H1 (cell line): Measurements from ENCODE around the gene ASCC3. TPM values are rescaled to one million over a fixed set of nuclear protein-coding genes. Genes with fewer than 3 reads are reported as not detected.

ENCODE experiments used
- CTCF ChIA-PET: fragments of 300-600 bp; sonication (Branson Sonifier 250); formaldehyde crosslinking; loops from one replicate; lab custom pipeline; 2021; ENCODE audit not compliant: partially characterized antibody; lab: Charles Lee
- POLR2A ChIA-PET: fragments of 300-600 bp; sonication (Branson Sonifier 250); formaldehyde crosslinking; loops from one replicate; lab custom pipeline; 2021; ENCODE audit warnings: inconsistent platforms; ENCODE audit not compliant: partially characterized antibody; lab: Charles Lee
- DNase-seq, 2 experiments: peaks; one replicate each; pipeline versions ENCODE4 v3.0.0 to v3.0.0-alpha.2; 2010 to 2022; ENCODE audit warnings: low spot score in 2 of 2, low read depth in 1 of 2, mixed read lengths in 1 of 2
- FAIRE-seq: peaks from 2 replicates; lab custom pipeline; 2011; peaks lifted over from hg19 to GRCh38; lab: Jason Lieb, UNC
- H2AFZ ChIP-seq: 2 replicates; pipeline ENCODE4 v1.8.1; 2012; ENCODE audit warnings: low read length, inconsistent platforms
- H2AK5ac ChIP-seq: 2 replicates; pipeline ENCODE4 v1.6.1; 2013; ENCODE audit warnings: low read depth, low read length
- H2BK120ac ChIP-seq: replicated peaks from 2 replicates; pipeline ENCODE3; 2013; ENCODE audit warnings: low read depth, low read length, inconsistent platforms
- H2BK12ac ChIP-seq: 2 replicates; pipeline ENCODE4 v1.6.1; 2013; ENCODE audit warnings: low read depth, low read length
- H2BK15ac ChIP-seq: 2 replicates; pipeline ENCODE4 v1.6.1; 2013; ENCODE audit warnings: low read length
- H2BK20ac ChIP-seq: 2 replicates; pipeline ENCODE4 v1.6.1; 2013; ENCODE audit warnings: low read length
- H2BK5ac ChIP-seq: 2 replicates; pipeline ENCODE4 v1.6.1; 2013; ENCODE audit warnings: low read depth, low read length
- H3K14ac ChIP-seq: 2 replicates; pipeline ENCODE4 v1.6.1; 2013; ENCODE audit warnings: inconsistent platforms; ENCODE audit not compliant: insufficient read length
- H3K18ac ChIP-seq: 2 replicates; pipeline ENCODE4 v1.6.1; 2013; ENCODE audit warnings: low read length; ENCODE audit errors: extremely low read depth
- H3K23ac ChIP-seq: 2 replicates; pipeline ENCODE4 v1.6.1; 2013; ENCODE audit warnings: inconsistent platforms; ENCODE audit not compliant: insufficient read length
- H3K23me2 ChIP-seq: 2 replicates; pipeline ENCODE4 v1.6.1; 2013; ENCODE audit warnings: low read depth, low read length
- H3K27ac ChIP-seq: 2 replicates; pipeline ENCODE4 v1.6.1; 2011; ENCODE audit warnings: low read depth, low read length, inconsistent platforms
- H3K27me3 ChIP-seq, 4 experiments: replicated peaks in 1 of 4; 1 replicate in 1 of 4; 2 replicates in 3 of 4; pipeline versions ENCODE4 v1.6.1 to v1.8.1; 2011 to 2013; ENCODE audit warnings: low read length in 3 of 4, mild to moderate bottlenecking in 3 of 4, inconsistent platforms in 2 of 4, mixed read lengths in 2 of 4, moderate library complexity in 1 of 4; ENCODE audit not compliant: control insufficient read depth in 3 of 4, insufficient read depth in 3 of 4; ENCODE audit errors: extremely low read depth in 1 of 4
- H3K36me3 ChIP-seq, 4 experiments: 2 replicates each; pipeline versions ENCODE4 v1.6.1 to v1.8.1; 2011 to 2013; ENCODE audit warnings: mild to moderate bottlenecking in 4 of 4, low read length in 3 of 4, moderate library complexity in 2 of 4, control low read depth in 1 of 4, inconsistent platforms in 1 of 4; ENCODE audit not compliant: insufficient read depth in 4 of 4, control insufficient read depth in 2 of 4
- H3K4ac ChIP-seq: replicated peaks from 2 replicates; pipeline ENCODE3; 2013; ENCODE audit warnings: low read length, low read depth, mixed read lengths, inconsistent platforms; ENCODE audit not compliant: insufficient read length
- H3K4me1 ChIP-seq, 4 experiments: replicated peaks in 1 of 4; 1 replicate in 1 of 4; 2 replicates in 3 of 4; pipeline versions ENCODE4 v1.6.1 to v1.8.1; 2011 to 2013; ENCODE audit warnings: low read length in 3 of 4, inconsistent platforms in 2 of 4, mixed read lengths in 1 of 4; ENCODE audit not compliant: insufficient read depth in 4 of 4, control insufficient read depth in 3 of 4
- H3K4me2 ChIP-seq, 2 experiments: 2 replicates each; pipeline versions ENCODE4 v1.6.1 to v1.8.1; 2011 to 2013; ENCODE audit warnings: low read depth in 2 of 2, low read length in 2 of 2, control low read depth in 1 of 2, inconsistent platforms in 1 of 2, mild to moderate bottlenecking in 1 of 2; ENCODE audit not compliant: insufficient read depth in 1 of 2
- H3K4me3 ChIP-seq, 4 experiments: fragments of 200-600, 300-600 bp in 1 of 4; sonication (generic), shearing (Covaris generic), sonication (Bioruptor Twin) in 1 of 4; 2 replicates each; pipeline versions ENCODE4 v1.5.1 to v1.8.1; 2011 to 2016; ENCODE audit warnings: low read length in 4 of 4, low read depth in 3 of 4, control low read depth in 2 of 4, inconsistent platforms in 2 of 4, mild to moderate bottlenecking in 2 of 4, mixed read lengths in 1 of 4, moderate library complexity in 1 of 4; ENCODE audit not compliant: insufficient read depth in 2 of 4; ENCODE audit errors: extremely low read depth in 1 of 4
- H3K56ac ChIP-seq: replicated peaks from 2 replicates; pipeline ENCODE3; 2013; ENCODE audit warnings: low read depth, mild to moderate bottlenecking, mixed read lengths, low read length, inconsistent platforms; ENCODE audit not compliant: insufficient read length
- H3K79me1 ChIP-seq: 2 replicates; pipeline ENCODE4 v1.6.1; 2013; ENCODE audit warnings: low read depth, low read length, control low read depth
- H3K79me2 ChIP-seq, 2 experiments: 2 replicates each; pipeline versions ENCODE4 v1.6.1 to v1.8.1; 2012 to 2013; ENCODE audit warnings: low read length in 2 of 2, mild to moderate bottlenecking in 2 of 2, inconsistent platforms in 1 of 2; ENCODE audit not compliant: insufficient read depth in 2 of 2, control insufficient read depth in 1 of 2
- H3K9ac ChIP-seq, 4 experiments: replicated peaks in 1 of 4; 1 replicate in 1 of 4; 2 replicates in 3 of 4; pipeline versions ENCODE4 v1.6.1 to v1.8.1; 2011 to 2013; ENCODE audit warnings: low read depth in 3 of 4, low read length in 3 of 4, control low read depth in 2 of 4, mild to moderate bottlenecking in 2 of 4, moderate library complexity in 2 of 4, inconsistent platforms in 1 of 4; ENCODE audit errors: extremely low read depth in 1 of 4
- H3K9me3 ChIP-seq, 2 experiments: 2 replicates each; pipeline versions ENCODE4 v1.6.1 to v1.8.1; 2012 to 2013; ENCODE audit warnings: mild to moderate bottlenecking in 2 of 2, moderate library complexity in 2 of 2, control low read depth in 1 of 2, inconsistent platforms in 1 of 2, low read depth in 1 of 2, low read length in 1 of 2, mixed read lengths in 1 of 2; ENCODE audit not compliant: insufficient read depth in 2 of 2
- H4K20me1 ChIP-seq, 2 experiments: replicated peaks in 1 of 2; 2 replicates each; pipeline versions ENCODE3 to v1.8.1; 2011 to 2013; ENCODE audit warnings: inconsistent platforms in 2 of 2, low read length in 2 of 2, mild to moderate bottlenecking in 1 of 2; ENCODE audit not compliant: insufficient read depth in 2 of 2, control insufficient read depth in 1 of 2
- H4K5ac ChIP-seq: 2 replicates; pipeline ENCODE4 v1.6.1; 2013; ENCODE audit warnings: low read length, low read depth, mixed read lengths, inconsistent platforms; ENCODE audit not compliant: insufficient read length
- H4K8ac ChIP-seq: 2 replicates; pipeline ENCODE4 v1.8.0; 2013; ENCODE audit warnings: mild to moderate bottlenecking, moderate library complexity, low read length, inconsistent platforms; ENCODE audit not compliant: insufficient read depth; ENCODE audit errors: extremely low read depth
- H4K91ac ChIP-seq: replicated peaks from 2 replicates; pipeline ENCODE3; 2013; ENCODE audit warnings: low read length, mixed read lengths, inconsistent platforms; ENCODE audit not compliant: insufficient read length
- CTCF ChIP-seq, 3 experiments: IDR thresholded peaks; 1 replicate in 2 of 3; 2 replicates in 1 of 3; pipeline versions ENCODE4 v1.5.1 to v1.6.1; 2011; ENCODE audit warnings: low read length in 3 of 3, mild to moderate bottlenecking in 3 of 3, inconsistent platforms in 2 of 3, low read depth in 1 of 3, moderate library complexity in 1 of 3; ENCODE audit not compliant: insufficient read depth in 1 of 3; ENCODE audit errors: control extremely low read depth in 1 of 3
- TEAD4 ChIP-seq: IDR thresholded peaks from 2 replicates; pipeline ENCODE4 v1.6.1; 2012; ENCODE audit warnings: low read depth, low read length, inconsistent platforms, mixed read lengths
- WGBS, 2 experiments: shearing (Covaris generic) in 1 of 2; methylation state at CpG; one replicate each; pipeline versions ENCODE4 v1.1.6 to v1.1.7; 2013 to 2015; ENCODE audit warnings: low lambda C conversion rate in 2 of 2, mixed read lengths in 2 of 2, inconsistent platforms in 1 of 2, low coverage in 1 of 2, missing lambda C conversion rate in 1 of 2; ENCODE audit not compliant: insufficient replicate concordance in 2 of 2, insufficient coverage in 1 of 2, insufficient read length in 1 of 2; ENCODE audit errors: extremely low coverage in 1 of 2, missing lambda C conversion rate in 1 of 2; 5-methylcytosine and 5-hydroxymethylcytosine counted together
- polyA plus RNA-seq, 7 experiments: library from polyadenylated mRNA; depleted of rRNA in 3 of 7; stranded (reverse) in 5 of 7; unstranded in 2 of 7; fragments of >200 nt in 5 of 7; fragments of 200-250 nt in 2 of 7; gene quantifications; 1 replicate in 5 of 7; 2 replicates in 1 of 7; 4 replicates in 1 of 7; pipeline versions ENCODE4 v1.2.1 to v1.2.3, GENCODE V29; 2011 to 2013; ENCODE audit warnings: missing spikeins in 2 of 7, mixed read lengths in 2 of 7
- total RNA-seq: library from RNA; stranded (reverse); fragmentation: NEBNext Ultra II Directional; extraction: Animal tissue kit (Norgen Biotek cat#: 25700); gene quantifications from 2 replicates; pipeline ENCODE4 v1.2.1, GENCODE V29; 2021

Gene ASCC3
- total and polyA plus RNA-seq, 2 of the 8 experiments (the other 6 are each of a cell fraction or from before 2014, with no cell fraction given): 37.5 to 77.8 TPM

GRCh38 chr6:100886076-100886475 lies 4.9 kb upstream of the ASCC3 start:
- no peak overlapping the region for H4K91ac ChIP-seq
- TF ChIP-seq CTCF (IDR thresholded peaks at IDR 0.05; ENCODE audit: control extremely low read depth in 1 of 3, insufficient read depth in 1 of 3, low read depth in 1 of 3, low read length in 3 of 3) (no peak), TEAD4 (peak; percentile 79)
- FAIRE-seq (no peak), DNase-seq (no peak)
- H4K5ac ChIP-seq: no peak overlapping the region
- no peak overlapping the region for H2BK20ac ChIP-seq
- H3K27me3 ChIP-seq: no peaks in the 10 kb centered on the region
- H3K79me2 ChIP-seq: peaks cover 0 to 4% of the 10 kb centered on the region in 2 experiments; a peak in 1 of 4 replicates
- ChIA-PET CTCF (interaction anchor here (1.3 kb wide), 1 partner anchor 17 kb away, joined by 4 read pairs; no protein-coding TSS in a partner anchor), POLR2A (interaction anchor here (0.7 kb wide), 1 partner anchor 710 kb away, joined by 4 read pairs; no protein-coding TSS in a partner anchor)
- H3K4me2 ChIP-seq: no peak overlapping the region
- no peaks in the 10 kb centered on the region for H3K36me3 ChIP-seq
- H3K23me2 ChIP-seq: no peaks in the 10 kb centered on the region; the same call in 1 of the 2 replicates
- H3K79me1 ChIP-seq: no peaks in the 10 kb centered on the region
- WGBS, 2 experiments: 23% methylated on average over 1 of the region's 1 CpG; no CpG with 5 or more reads in 1 of the 2 experiments
- H4K20me1 ChIP-seq: no peaks in the 10 kb centered on the region
- no peak overlapping the region for H2BK12ac ChIP-seq
- H2BK15ac ChIP-seq: 0 out of 2 replicates have a peak overlapping the region, but pooled peaks have one; percentile 8
- no peak overlapping the region for H3K27ac ChIP-seq
- H3K14ac ChIP-seq: no peak overlapping the region
- H4K8ac ChIP-seq: no peak overlapping the region
- peak overlapping the region; percentile 29; the same call in 1 of the 2 replicates for H2BK5ac ChIP-seq
- H2AK5ac ChIP-seq: no peak overlapping the region
- no peak overlapping the region for H3K18ac ChIP-seq
- H3K4me1 ChIP-seq: peaks cover 0 to 4% (median under 1%) of the 10 kb centered on the region in 4 experiments; a peak in 3 of 7 replicates
- H3K4ac ChIP-seq: no peak overlapping the region
- H3K9me3 ChIP-seq: no peaks in the 10 kb centered on the region; a peak in 1 of 4 replicates
- no peak overlapping the region for H3K56ac ChIP-seq
- H2AFZ ChIP-seq: no peak overlapping the region
- no peak overlapping the region for H3K23ac ChIP-seq
- no peak overlapping the region for H3K4me3 ChIP-seq
- no peak overlapping the region for H2BK120ac ChIP-seq
- H3K9ac ChIP-seq: no peak overlapping the region
